GM21526 (cell line): ENCODE measurements around the gene GSN.

ENCODE experiments used
- ATAC-seq: cut with Tn5 transposase; IDR thresholded peaks from one replicate; pipeline ENCODE4 v1.9.1; 2021; ENCODE audit warnings: moderate library complexity; ENCODE audit not compliant: unreplicated experiment, low FRiP score

Gene GSN

DNA sequence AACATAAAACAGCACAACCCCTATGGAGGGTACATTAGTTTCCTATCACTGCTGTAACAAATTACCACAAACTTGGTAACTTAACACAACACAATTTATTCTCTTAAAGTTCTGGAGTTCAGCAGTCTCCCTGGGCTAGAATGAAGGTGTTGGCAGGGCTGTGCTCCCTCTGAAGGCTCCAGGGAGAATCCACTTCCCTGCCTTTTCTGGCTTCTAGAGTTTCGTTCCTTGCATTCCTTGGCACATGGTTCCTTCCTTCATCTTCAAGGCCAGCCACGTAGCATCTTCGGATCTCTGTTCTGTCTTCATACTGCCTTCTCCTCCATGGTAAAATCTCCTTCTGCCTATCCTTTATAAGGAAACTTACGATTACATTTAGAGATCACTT, 25.0 kb upstream of the GSN start:
- ATAC-seq: no peak

DNA sequence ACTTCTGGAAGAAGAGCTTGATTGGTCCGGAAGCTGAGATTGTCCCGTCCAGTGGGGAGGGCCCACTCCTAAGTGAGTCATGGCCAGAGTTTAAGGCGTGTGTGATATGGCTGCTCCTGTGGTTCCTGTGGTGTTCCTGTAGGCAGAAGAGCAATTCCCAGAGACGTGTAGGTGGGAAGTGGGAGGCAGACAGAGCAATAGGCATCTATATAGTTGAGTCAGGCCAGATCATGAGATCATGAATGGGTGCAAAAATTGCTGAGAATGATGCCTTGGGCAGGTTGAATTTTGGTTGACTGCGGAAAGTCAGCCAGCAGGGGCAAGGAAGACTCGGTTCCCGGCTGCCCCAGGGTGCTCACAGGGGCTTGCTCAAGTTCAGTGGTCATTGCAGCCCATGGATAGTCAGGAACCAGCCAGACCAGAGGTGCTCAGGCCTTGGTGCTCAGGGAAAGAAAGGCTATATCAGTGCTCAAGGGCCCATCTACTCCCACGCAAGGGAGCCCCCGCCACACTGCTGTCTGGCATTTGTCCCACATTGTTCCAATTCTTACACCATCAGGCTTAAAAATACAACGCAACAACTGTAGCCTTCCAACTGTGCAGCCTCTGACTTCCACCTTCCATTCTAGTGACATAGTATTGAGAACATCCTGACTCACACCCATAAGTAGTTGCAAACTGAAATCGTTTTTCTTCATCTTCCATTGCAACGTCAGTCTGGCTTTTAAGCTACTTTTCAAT, 21.0 kb upstream of the GSN start:
- no peak for ATAC-seq

DNA sequence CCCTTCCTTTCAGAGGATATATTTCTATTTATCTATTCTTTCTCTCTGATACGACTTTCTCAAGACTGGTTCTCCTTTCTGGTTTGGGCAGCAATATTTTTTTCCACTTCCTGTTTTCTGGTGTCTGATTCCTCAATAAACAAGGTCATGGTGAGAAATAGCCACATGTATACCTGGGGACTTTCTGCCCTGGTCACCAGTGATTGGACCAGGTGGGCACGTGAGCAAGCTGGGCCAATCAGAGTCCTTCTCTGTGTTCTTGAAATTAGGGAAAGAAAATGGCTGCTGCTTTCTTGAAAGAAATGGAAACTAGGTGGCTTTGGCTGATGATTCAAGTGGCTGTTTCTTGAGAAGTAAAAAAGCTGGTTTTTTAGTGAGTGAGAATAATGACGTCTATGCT, 18.4 kb upstream of the GSN start:
- no peak for ATAC-seq

DNA sequence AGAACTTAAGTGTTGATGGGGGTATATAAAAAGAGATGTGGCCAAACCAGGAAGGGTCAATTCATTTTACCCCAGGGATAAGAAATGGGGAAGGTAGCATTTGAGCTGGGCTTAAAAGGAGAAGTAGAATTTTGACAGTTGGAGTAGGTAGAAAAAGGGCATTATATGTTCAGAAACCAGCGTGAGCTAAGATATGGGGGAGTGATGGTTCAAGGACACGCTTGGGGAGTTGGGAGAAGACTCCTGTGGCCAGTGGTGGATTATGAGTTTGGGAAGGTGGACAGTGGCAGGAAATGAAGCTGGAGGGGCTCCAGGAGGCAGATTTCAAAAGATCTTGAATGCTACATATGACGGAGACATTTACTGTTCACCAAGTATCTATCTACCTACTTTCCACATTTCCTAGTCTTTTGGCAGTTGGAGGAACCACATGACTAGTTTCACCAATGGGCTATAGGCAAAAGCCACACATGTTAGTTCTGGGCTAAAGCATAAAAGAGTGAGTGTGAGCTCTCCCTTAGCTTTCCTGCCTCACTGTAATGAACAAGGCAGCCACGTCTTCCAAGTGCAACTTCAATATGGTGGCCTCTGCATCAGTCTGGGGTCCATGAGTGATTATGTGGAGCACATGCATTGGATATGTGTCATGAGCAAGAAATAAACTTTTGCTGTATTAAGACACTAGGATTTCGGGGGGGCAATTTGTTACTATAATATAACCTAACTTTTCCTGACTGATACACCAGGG, 15.7 kb upstream of the GSN start:
- no peak for ATAC-seq

DNA sequence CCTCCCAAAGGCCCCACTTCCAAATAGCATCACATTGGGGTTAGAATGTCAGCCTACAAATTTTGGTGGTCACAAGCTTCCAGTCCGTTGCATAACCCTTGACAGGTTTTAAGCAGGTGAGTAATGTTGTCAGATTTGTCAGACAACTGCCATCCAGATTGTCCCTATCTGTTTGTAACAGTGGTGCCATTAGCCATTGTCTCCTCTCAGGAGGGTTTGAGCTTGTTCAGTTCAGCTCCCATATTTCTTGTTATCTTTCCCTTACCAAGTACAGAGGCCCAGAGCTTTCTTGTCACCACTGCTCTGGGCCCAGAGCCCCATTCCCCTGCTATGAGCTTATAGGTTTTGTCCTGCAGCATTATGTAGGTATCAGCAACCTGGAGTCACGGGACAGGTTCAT, 14.8 kb upstream of the GSN start:
- no peak for ATAC-seq

DNA sequence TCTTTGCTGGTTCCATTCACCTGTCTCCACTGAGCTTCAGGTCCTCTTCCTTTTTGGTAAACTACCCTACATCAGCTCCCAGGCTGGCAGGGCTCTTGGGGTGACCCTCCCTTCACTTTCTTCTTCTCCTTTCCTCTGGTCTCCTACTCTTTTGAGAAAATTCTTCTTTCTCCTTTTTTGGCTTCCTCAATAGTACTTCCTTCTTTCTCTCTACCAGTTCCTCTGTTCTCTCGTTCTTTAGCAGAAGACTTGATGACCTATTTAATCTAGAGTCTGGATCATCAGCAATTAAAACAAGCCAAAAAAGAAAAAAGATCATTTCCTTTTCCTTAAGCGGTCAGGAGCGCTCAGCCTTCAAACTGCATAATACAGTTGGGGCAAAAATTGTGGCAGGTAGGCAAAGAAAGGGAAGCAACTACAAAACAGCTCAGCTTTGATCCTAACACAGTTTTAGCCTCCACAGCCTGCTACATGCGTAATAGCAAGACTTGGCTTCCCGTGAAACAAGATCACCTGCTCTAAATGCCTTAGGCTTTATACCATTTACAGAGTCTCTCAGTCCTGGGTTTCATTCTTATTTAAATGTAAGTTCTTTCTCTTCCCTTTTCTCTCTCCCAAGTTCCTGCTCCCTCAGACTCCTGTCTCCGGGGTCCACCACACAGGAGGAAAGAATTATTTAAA, 14.0 kb upstream of the GSN start:
- ATAC-seq: no peak

DNA sequence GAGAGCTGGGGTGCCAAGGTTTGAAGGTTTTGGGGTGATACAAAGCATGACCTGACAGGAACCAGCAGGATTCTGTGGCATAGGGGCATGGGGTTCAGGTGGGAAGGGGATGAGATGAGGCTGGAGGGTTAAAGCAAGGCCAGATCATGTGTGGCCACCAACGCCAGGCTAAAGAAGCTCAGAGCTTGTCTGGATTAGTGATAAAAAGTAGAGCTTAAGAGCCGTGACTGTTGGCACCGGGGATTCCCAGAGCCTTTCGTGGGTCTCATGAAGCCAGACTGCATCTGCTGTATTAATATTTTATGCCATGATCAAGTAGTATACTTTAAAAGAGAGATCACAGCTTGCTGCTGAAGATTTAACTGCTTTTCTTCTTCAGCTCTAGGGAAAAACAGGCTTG, 8.5 kb upstream of the GSN start:
- ATAC-seq: no peak

DNA sequence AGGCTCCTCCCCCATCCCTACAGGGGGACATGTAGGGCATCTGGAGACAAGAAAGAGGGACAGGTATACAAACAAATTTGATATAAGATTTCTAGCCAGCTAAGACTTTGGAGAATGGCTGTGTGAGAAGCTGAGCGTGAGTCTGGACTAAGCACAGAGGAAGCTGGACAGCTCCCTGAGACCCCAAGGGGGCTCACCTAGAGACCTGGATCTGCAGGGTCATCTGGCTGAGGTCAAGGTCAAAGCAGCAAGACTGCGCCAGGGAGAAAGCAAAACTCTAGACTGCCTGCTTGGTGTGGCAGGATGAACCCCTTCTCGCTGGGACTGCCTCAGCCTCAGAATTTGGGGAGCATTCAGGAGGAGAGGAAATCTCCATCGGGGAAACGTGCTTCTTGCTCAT, 8.0 kb upstream of the GSN start:
- ATAC-seq: no peak

DNA sequence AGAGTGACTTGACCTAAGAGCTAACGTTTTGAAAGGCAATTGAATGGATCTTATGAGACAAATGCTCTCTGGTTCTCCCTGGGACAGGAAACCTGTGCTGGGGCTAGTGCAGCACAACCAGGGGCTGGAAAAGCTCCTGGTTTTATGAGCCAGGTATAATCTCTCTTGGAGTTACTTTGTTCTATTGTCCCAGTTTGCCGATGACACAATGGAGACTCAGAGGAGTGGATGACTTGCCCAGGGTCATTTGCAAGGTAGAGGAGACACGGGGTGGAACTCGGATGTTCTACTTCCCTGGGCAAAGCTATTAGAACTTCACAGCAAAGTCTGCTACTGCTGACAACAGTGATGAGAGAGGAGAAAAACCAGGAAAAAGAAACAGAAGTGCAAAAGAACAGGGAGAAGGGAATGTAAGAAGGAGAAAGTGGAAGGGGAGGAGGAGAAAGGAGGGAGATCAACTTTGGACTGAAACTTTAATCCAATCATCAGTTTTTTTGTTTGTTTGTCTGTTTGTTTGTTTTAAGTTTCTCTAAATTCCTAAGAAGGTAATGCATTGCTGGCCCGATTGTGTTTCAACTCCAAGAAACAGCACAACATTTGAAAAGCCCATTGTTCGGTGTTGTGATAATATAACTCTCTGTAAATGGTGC, 7.4 kb upstream of the GSN start:
- ATAC-seq: no peak

DNA sequence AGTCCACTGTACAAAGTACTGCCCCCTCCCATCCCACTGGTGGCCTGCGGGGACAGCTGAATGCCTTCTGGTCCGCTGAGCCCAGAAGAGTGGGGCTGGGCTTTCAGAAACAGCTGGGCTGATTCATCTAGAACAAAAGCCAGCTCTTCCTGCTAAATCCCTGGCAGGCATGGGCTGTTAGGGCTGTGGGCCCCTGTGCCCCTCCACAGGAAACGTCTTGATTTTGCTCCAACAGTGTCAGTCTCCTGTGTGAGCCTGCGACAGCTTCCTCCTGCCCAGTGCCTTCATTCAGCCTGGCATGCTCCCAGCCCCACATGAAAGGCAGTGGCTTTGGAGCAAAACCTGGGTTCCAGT, 6.9 kb upstream of the GSN start:
- ATAC-seq: no peak

DNA sequence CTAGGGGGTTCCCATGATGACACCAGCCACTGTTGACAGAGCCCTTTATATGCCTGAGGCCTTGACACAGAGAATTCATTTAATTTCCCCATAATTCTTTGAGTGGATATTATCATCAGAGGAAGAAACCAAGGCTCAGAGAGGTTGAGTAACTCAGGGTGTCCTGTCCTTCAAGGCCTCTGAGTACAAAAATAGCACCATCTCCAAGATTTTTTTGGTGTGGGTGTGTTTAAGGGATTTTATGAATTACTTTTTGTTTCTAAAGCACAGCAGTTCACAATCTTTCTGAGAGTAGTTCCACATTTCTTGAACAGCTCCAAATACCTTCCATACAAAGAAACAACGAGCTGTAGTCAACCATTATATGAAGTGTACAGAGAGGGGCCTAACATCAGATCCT, 6.2 kb upstream of the GSN start:
- no peak for ATAC-seq

DNA sequence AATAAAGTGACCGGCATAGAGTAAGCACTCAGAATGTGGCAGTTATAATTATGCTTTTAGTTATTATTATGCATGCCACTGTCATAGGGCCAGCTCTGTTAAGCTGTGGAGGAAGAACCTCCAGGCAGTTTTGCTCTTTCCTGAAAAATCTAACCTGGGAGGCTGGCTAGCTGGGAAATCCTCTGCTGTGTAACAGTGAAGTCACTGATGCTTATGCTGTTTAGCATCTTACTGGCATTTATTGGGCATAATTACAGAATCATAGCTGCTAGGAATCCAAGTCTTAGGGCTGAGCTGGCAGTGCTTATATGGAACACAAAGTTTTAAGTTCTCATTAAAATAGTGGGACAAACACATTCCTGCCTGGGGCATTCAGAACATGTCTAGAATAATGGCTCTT, 5.5 kb upstream of the GSN start:
- no peak for ATAC-seq

DNA sequence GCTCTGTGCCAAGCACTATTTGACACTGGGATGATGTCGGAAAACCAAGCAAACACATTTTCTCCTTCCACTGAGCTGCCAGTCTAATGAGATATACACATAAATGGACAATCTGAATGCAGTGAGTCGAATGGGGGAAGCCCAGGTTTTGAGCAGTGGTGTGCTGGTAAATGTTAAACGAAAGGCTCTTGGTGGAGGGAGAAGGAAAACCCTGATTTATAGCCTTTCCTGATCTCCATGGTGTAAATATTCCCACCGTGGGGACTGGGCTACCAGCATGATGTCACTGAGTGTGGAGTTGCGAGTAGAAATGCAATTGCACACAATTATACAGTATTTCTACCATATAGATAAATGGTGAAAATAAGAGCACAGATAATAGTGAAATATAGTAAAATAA, 5.0 kb upstream of the GSN start:
- no peak for ATAC-seq

DNA sequence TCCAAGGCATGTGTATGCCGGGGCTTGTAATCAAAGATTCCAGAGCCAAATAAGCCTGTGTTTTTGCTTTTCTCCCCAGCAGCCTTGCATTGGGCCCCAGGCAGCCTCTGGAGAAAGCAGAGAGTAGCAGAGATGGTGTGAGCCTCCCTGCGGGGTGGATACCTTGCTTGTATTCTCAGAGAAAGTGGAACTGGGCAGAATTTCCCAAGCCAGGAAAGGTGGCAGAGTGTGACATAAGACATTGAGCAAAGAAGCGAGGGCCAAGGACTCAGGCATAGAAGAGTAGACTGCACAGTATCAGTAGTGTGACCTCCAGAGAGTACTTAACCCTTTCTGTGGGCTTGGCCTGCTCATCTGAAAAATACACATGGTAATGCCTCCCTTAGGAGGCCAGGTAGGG, 1.6 kb upstream of the GSN start:
- ATAC-seq: no peak

DNA sequence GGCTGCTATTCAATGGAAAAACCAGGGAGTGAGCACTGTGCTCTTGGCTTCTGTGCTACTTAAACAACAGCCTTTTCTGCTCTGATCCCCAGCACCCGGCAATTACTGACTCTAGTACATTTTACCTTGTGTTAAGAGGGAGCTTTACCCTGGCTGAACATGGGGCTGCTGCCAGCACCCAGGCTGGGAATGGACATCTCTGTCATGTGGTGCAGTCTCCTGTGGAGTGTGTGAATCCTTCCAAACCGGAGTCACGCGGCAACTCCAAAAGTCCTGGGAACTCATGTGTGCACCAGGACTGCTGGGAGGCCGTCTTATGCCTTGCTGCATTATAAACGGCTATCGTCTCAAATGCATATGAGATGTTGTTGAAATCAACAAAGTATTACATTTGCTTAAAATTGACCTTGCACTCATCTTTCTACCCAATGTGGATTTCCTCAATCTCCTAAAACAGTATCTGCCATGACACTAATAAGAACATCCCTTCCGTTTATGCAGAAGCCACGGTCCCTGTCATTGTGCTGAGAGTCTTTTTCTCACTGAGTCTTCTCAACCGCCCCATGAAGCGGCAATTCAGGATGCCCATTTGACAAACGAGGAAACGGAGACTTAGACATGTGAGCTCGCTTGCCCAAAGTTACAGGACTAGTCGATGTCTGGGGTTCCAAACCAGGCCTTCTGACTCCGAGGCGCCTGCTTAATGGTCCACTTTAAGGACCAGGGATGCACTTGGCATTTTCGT, 884 bp upstream of the GSN start:
- ATAC-seq: no peak

DNA sequence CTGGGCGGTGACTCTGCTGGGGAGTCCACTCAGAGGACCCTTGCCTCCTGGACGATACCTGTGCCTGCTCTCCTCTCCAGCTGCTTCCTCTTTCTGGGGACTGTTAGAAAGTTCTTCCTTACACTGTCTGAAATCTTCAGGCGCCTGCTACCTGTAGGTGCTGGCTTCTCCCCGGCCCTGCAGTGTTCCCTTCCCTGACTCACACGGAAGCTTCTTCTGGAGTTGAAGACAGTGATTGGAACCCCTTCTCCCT, 562 bp downstream of the GSN start:
- no peak for ATAC-seq

DNA sequence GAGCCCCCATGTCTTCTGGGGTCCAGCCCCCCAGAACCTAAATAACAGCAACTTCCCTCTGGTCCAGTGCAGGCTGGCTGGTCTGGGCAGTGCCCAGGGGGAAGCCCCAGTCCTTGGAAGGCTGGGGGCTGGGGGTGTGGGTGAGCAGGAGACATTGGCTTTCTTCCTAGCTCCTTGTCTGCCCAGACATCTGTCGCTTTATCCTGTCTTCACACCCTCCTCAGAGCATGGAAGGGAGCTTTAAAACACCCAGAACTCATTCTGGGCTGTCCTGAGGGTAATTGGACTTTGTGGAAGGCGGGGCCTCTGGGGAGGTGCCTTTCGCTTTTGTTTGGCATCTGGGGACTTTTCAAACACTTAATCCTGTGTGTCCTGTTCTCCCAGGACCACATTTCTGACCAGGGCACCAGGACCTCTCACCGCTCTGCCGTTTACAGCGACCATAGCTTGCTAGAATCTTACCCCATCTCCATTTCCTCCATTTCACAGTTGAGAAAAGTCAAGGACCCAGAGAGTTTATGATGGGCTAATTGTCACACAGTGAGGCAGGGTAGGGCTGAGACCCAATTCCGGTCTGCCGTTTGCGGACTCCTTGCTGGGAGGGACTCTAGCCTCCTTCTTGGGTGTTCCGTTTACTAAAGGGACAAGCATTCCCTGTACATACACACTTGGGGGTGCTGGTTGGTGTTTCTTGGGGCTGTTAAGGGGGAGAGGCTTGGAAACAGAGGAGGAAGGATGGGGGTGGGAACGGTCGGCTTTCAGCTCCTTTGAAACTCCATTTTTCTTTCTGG, 1.1 kb downstream of the GSN start:
- ATAC-seq: no peak

DNA sequence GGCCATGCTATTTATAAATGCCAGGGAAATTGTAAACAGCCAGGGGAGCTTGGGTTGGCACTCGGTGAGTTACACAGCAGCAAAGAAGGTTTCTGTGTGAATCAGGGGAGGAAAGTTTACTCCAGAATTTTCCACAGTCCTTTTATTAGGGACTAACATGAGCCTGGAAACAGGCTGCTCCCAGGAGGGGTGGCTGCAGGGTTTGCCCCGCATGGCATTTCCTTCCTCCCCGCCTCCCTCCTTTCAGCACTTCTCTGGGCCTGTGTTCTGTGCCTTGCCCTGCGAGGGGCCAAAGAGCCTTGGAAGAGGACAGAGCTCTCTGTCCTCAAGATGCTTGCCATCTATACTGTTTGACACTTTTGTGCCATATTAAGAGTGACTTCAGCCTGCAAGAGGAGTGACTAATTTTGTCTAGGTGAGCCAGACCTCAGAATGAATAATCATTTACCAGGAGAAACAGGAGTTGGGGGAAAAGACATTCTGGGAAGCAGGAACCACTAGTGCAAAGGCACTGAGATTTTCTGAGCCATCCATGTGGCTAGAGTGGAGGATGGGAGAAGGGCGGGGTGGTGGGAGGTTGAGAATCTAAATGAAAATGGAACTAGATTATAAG, 1.8 kb downstream of the GSN start:
- no peak for ATAC-seq

DNA sequence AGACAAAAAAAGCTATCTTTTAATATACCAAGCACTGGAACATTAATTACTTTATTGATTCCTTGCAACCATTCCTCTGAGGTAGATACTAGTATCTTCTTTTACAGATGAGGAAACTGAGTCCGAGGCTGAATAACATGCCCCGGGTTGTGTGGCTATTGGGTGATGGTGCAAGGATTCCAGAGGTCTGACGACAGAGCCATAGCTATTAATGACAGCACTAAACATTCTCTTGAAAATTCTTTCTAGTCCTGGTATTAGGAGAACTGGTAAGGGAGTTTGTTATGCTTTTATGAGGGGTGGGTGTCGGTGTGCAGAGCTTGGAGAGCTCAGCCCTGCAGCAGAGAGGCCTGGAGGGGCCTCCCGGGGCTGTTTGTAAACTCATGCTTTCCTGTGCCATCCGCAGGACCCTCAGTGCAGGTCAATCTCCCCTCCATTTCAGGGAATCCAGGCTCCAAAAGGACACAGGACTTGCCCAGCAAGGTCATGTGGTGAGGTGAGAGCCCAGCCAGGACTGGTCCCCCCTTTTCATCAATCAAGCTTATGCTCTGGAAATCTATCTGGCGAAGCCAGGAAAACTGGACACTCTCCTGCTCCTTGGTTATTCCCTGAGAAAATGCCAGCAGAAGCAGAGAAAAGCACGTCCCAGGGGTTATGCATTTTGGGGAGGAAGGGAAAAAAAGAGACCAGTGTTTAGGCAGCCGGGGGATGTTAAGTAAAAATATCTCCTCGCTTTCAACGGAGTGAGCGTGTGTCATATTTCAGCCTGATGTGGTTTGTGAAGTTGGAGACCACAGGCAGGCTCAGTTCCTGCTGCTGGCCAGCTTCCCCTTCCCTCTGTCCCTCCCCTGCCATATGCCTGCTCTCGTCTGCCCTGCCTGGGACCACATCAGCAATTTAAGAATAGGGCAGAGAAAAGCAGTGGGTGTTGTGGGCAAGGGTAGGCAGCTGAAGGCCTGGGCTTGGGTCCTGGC, 3.7 kb downstream of the GSN start:
- no peak for ATAC-seq
